GM18508 (cell line): ENCODE data around the gene FOSL1.

ENCODE experiments used
- ATAC-seq: cut with Tn5 transposase; IDR thresholded peaks from one replicate; pipeline ENCODE4 v1.9.1; 2021; ENCODE audit warnings: moderate number of reproducible peaks; ENCODE audit not compliant: insufficient read depth, unreplicated experiment

Gene FOSL1

DNA sequence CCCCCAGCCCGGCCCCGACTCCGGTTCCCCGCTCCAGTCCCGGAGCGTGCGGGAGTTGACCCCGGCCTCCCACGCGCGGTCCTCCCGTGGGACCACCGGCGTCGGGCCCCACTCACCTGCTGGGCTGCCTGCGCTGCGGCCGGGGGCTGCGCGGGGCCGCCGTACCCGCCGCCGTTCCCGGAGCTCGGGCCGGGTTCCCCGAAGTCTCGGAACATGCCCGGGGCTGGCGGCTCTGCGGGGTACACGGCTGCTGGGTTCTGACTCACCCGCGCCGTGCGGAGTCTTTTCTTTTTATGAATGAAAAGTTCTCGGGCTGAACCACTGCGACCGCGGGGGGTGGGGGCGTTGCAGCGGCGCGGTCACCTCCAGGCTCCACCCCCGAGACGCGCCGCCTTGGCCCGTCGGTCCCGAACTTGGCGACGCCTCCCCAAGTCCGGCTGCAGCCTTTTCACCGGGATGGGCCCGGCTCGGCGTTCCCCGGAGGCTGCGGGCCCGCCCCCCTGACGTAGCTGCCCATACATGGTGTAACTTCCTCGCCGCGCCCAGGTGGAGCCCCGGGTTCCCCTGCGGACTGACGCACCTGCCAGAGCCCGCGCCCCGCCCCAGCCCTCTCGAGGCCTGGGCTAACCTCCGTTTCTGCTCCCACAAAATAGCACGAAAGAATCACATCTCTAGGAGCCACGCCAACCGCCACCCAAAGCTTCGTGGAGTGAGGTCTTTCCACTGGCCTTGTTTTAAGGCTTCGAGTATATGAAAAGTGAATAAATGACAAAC, at the start of gene FOSL1:
TSS of gene FOSL1 (minus strand) at position 264 of the 774 bp plus-strand sequence. CDS start at position 215, 49 bp downstream.
- ATAC-seq, result no peak

DNA sequence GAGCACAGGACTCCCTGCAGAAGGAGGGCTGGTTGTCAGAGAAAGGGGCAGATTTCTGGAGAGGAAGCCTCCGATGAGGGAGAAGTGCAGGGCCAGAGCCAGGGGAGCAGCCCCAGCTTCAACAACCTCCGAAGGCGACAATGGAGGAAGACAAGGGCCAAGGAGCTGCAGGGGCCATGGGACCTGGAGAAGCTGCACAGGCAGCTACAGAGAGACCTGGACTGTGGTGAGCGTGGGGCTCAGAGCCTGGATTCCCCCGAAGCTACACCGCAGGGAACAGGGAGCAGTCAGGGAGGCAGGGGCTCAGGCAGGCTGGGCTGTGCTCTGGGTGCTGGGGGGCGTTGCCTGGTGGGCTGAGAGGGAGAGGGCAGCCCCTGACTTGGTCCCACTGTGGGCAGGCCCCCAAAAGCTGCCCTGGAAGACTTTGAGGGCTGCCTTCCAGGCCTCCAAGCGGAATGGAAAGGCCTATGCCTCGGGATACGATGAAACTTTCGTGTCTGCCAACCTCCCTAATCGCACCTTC, 47.5 kb upstream of the FOSL1 start:
- ATAC-seq, result no peak

DNA sequence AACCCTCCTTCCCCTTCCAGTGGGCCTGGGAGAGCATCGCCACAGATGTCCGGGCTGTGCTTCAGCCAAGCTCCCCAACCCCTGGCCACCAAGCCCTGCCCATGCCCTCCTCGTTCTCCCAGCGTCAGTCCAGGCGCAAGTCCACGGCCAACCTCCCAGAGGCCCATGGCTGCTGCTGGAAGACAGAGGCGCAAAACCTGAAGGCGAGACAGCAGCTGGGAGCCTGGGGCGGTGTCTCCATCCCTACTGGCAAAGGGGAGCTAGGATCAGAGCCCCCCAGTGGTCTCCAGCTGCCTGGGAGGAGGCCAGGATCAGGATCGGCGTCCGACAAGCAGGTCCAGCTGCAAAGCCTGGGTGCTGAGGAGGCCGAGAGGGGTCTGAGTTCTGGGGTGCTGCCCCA, 46.9 kb upstream of the FOSL1 start:
- ATAC-seq, result no peak

DNA sequence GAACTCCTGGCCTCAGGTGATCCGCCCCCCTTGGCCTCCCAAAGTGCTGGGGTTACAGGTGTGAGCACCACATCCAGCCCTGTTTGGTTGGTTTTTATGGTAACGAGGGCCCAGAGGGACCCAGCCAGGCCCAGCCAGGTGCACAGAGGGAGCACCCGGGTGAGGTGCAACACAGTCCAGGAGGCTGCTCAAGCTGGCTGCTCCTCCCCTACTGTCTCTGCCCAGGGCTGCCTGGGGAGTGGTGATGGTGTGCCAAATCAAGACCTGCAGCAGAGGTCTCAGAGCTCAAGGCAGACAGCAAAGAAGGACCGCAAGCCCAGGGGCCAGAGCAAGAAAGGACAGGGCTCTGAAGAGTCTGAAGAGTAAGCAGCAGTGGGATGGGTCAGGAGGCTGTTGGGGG, 46.5 kb upstream of the FOSL1 start:
- no peak for ATAC-seq

DNA sequence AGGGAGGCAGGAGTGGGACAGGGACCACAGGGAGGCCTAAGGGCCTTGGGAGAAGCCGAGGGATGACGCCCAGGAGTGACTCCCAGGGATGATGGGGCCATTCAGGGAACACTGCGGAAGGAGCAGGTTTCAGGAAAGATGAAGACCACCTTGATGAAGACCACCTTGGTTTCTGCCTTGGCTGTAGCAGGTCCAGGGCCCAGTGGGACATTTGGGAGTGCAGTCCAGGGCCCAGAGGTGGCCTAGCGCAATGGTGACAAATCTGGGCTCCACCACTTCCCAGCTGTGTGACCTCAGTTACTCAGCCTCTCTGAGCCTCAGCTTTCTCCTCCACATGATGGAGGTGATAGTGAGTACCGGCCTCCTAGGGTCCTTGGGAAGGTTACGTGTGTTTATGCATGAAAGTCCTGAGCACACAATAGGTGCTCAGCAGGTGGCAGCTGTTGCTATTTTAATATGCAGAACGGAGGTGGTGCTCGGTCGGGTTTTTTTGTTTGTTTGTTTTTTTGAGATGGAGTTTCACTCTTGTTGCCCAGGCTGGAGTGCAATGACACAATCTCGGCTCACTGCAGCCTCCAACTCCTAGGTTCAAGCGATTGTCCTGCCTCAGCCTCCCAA, 45.9 kb upstream of the FOSL1 start:
- ATAC-seq, result no peak

DNA sequence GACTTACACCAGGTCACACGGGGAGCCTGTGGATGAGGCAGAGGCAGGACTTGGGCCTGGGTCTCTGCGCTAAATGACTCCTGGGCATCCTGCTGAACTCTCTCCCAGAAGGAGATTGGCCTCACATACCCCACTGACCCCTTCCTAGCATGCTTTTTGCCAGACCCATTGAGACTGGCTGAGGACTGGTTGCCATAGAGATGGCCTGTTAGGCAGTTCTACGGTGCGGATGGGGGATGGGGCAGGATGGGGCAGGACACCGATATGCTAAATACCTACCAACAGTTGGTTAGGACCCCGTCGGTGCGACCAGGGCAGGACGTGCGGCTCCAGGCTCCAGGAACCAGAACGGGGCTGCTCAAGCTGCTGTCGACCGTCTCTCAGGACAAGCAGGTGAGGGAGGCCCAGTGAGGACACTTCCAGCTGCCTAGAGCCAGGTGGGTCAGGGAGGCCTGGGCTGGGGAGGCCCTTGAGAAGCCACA, 45.3 kb upstream of the FOSL1 start, which contains the start of gene TSGA10IP:
TSS of gene TSGA10IP (plus strand) at position 51 of the 482 bp plus-strand sequence. CDS start at position 247, 196 bp downstream.
- no peak for ATAC-seq

DNA sequence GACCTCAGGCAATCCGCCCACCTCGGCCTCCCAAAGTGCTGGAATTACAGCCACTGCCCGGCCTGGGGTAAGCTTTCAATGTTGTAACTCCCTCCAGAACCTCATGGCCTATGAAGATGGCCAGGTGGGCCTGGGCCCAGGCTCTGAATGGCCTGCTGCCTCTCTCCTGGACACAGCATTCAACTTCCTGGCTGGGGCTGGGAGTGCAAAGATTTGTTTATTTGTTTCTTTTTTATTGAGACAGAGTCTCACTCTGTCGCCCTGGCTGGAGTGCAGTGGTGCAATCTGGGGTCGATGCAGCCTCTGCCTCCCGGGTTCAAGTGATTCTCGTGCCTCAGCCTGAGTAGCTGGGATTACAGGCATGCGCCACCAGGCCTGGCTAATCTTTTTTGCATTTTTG, 44.6 kb upstream of the FOSL1 start:
- no peak for ATAC-seq

DNA sequence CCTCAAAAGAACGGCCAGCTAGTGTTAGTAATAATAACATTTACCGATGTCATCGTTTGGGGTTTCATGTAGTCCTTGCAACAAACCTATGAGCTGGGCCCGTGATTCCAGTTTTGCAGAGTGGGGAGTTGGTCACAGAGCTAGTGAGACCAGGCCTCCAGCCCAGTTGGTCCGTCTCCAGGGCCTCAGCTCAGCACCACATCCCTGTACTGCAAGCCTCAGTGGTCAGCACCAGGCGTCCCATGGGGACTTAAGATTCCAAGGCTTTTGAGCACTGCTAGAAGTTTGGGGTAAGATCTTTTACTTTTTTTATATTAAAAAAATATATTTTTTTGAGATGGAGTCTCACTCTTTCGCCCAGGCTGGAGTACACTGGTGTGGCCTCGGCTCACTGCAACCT, 44.0 kb upstream of the FOSL1 start:
- no peak for ATAC-seq

DNA sequence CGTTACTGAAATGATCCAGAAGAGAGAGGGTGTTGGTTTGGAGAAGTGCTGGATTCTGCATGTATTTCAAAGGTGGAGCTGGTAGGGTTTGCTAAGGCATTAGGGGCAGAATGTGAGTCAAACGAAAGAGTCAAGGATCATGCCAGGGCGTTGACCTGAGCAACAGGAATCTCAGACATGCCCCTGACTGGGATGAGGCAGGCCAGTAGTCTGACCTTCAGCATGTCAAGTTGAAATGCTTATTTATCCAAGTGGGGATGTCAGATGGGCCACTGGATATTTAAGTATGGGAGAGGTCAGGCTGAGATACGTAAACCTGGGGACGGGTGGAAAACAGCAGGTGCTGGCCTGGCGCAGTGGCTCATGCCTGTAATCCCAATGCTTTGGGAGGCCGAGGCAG, 42.3 kb upstream of the FOSL1 start:
- ATAC-seq, result no peak

DNA sequence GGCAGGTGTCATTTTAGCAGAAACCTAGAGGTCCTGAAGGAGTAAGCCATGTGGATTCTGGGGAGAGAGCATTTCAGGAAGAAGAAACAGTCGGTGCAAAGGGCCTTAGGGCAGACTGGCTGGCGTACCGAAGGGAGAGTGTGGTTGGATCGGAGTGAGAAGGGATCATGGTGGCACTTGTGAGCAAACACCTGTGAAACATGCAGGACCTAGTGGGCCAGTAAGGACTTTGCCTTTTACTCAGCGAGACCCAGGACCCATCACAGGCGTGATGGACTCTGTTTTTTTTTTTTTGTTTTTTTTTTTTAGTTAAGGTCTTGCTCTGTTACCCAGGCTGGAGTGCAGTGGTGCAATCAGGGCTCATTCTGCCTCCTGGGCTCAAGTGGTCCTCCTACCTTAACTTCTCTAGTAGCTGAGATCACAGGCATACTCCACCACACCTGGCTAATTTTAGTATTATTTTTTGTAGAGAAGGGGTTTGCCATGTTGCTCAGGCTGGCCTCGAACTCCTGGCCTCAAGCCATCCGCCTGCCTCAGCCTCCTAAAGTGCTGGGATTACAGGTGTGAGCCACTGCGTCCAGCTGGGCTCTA, 41.6 kb upstream of the FOSL1 start:
- ATAC-seq, result no peak

DNA sequence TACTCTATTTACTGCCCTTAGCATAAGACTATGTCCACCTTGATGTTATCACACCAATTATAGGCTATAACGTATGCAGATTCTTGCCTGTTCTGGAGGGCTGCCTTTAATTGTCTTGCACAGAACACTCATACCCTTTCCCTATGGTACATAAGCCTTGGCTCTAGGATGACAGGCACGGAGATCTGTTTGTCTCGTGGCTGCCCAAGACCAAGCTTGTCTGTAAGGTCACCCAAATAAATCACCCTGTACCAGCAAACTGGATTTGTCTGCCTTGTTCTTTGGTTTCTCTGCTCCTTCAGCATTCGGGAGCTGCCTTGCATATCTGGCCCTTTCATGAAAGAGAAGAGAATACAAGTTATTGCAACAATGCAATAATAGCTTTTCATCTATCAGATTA, 37.6 kb upstream of the FOSL1 start:
- no peak for ATAC-seq

DNA sequence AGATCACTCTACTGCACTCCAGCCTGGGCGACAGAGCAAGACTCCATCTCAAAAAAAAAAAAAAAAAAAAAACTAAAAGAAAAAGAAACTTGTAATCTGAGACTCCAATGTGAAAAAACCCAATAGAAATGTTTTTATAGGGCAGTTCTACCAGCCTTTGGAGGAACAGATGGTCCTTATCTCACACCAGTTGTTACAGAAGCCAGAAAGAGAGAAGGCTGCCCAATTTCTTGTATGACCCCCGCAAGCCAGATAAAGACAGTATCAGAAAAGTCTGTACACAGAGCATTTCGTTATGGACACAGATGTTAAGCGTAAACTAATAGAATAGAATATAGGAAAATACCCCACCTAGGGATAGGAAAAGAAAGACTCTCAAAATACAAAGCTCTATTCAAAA, 33.8 kb upstream of the FOSL1 start:
- no peak for ATAC-seq

DNA sequence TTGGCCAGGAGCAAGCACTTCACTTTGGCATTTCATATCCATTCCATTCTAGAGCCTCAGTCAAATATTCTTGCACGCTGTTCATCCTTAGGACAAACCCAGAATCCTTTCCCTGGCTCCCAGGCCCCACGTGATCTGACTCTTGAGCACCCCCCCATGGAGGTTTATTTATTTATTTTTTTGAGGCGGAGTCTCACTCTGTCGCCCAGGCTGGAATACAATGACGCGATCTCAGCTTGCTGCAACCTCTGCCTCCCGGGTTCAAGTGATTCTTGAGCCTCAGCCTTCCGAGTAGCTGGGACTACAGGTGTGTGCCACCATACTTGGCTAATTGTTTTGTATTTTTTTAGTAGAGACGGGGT, 32.4 kb upstream of the FOSL1 start:
- ATAC-seq, result no peak

DNA sequence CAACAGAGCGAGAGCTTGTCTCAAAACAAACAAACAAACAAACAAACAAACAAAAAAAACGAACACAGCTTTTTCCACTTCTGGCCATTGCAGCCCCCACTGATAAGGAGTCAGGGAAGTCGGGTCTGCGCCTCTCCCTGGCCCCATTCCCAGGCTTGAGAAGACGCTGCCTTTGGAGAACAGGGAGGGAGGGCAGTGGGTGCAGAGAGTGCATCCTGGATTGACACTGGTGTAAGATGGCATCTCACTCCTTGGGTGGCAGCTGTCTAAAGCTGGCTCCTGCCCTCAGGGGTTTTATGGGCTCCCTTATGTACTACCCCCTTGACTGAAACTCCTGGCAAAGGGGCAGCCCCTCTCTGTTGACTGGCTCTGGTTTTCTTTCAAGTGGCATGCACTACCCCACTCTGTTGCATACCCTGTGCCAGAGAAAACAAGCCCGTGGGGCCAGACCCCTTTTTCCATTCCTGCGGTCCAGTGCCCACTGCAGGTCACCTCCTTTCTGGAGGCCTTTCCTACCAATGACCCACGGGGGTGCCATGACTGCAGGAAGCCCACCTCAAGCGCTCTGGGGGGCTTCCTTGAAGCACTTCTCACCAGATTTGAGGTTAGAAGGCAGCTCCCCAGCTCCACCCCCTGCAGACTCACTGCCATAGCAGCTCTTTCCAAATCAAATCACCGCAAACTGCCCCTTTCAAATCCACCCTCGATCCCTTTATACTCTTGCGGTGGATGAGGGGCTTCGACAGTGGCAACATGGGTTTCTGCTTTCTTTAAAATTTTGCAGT, 31.8 kb upstream of the FOSL1 start:
- ATAC-seq, result no peak

DNA sequence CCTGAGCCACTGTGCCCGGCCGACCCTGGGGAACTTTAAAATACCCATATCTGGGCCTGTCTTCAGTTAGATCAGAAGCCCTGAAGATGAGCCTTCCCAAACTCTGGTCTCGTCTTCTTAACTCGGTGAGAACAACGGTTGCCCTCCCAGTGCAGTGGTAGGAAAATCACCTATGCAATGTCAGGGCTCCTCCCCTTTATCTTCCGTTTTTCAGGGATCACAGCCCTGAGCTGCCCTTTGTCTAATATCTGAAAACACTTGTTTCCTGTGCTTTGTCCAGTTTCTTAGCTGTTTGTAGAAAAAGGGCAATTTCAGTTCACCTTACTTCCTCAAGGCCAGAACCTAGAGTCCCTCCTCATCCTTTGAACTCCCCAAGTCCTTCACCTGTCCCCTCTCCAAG, 28.5 kb upstream of the FOSL1 start:
- ATAC-seq, result no peak

DNA sequence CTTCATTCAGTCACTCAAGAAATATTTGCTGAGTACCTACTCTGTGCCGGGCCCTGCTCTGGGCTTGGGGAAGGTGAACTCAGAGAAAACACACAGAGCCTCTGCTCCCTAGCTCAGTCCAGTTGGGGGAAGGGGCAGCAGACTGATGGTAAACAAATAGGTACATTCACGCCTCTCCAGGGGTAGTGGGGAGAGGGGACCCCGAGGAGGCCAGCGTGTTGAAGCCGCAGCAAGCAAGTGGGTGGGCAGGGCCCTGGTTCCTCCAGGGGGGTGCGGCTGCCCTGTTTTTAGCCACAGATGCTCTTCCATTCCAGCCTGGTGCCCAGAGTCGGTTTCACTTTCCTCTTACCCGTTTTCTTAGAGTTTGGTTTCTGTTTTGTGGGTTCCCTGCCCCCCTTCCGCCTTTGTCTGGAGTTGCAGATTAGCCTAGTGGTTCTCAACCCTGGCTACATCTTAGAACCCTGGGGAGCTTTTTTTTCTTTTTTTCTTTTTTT, 27.8 kb upstream of the FOSL1 start:
- ATAC-seq, result no peak

DNA sequence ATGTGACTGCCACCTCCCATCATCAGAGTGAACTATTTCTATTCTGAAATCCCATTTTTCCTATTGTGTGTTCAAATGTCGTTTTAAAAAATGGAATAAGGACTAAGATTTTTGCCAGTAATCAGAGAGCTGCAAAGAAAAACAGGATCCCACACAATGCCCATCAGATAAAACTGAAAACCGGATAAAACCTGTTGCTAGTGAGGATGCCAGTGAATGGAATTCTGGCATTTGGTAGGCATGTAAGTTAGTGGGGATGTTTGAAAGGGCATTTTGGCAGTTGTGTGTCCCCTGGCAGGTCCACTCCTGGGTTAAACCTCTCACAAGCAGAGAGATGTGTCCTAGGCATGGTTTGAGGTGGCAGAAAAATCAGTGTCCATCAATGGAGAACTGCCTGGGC, 25.2 kb upstream of the FOSL1 start:
- ATAC-seq, result no peak

DNA sequence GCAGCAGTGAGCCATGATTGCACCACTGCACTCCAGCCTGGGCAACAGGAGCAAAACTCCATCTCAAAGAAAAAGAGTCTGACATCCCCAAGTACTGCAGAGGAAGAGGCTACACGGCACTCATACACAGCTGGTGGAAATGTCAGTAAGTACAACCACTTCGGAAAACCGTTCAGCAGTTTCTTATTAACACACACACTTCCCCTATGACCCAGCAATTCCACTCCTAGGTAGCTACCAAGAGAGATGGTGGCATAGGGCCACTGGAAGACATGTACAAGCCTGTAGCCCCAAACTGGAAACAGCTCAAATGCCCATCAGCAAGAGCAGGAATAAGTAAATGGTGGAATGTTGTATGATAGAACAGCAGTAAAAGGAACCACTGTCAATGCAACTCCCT, 22.4 kb upstream of the FOSL1 start:
- no peak for ATAC-seq

DNA sequence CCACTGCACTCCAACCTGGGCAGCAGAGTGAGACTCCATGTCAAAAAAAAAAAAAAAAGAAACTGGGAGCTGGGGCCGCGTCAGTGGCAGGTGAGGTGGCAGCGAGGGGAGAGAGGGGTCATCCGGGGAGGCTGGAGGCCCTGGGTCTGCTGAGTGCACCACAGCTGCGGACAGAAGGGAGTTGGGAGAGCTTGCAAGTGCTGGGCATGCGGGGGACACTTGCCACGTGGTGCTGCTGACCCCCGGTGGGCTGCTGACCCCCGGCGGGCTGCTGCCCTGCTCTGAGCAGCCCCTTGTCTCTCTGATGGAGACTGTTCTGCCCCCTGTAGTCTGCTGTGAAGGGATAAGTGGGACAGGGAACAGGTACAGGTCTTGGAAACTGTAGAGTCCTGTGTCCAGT, 21.7 kb upstream of the FOSL1 start:
- no peak for ATAC-seq

DNA sequence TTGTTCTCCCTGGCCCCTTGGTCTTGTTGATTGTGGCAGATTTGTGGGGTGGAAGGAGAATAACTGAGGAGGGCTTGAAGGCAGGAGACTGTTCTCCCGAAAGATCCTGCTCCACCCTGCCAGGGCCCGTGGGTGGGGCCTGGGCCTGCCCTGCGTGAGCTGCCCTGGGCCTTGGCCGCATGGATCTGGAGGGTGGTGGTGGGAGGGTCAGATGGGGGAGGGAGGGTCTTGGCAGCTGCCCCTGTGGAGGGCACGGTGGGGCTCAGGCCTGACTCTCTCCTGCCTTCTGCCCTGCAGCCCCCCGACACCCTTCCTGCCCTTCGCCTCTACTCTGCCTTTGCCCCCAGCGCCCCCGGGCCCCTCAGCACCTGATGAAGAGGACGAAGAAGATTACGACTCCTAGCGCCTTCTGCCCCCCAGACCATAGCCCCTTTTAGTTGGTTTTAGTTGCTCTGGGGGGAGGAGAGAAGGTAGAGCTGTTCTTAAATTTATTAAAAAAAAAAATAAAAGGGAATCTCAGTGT, 20.9 kb upstream of the FOSL1 start:
- ATAC-seq, result no peak
